PC-3 (cell line): ENCODE results near the gene BEST2. TPM values are rescaled to one million over a fixed set of nuclear protein-coding genes. Genes with fewer than 3 reads are reported as not detected.

ENCODE experiments used
- ATAC-seq: fragments of 200-7000 bp; cut with Tn5 transposase; 2 replicates; pipeline ENCODE4 v1.9.1; 2020; ENCODE audit warnings: mild to moderate bottlenecking, moderate library complexity
- BruUV-seq: library from RNA; stranded (reverse); fragments of 400-500 nt; replicated peaks from 2 replicates; lab custom pipeline; 2021; lab: Mats Ljungman, UMichigan
- CTCF ChIA-PET: fragments of 300-600 bp; sonication (Branson Sonifier 250); formaldehyde crosslinking; loops from one replicate; lab custom pipeline; 2022; ENCODE audit warnings: antibody characterized with exemption; lab: Charles Lee
- POLR2A ChIA-PET: fragments of 300-600 bp; sonication (Branson Sonifier 250); formaldehyde crosslinking; loops from one replicate; lab custom pipeline; 2022; ENCODE audit warnings: antibody characterized with exemption; ENCODE audit not compliant: unreplicated experiment; lab: Charles Lee
- DNase-seq: peaks from one replicate; pipeline ENCODE4 v3.0.0-alpha.2; 2015
- H2AFZ ChIP-seq: fragments of 300-600 bp; sonication (generic); 2 replicates; pipeline ENCODE4 v1.6.0; 2016; ENCODE audit warnings: antibody characterized with exemption, low read length
- H3F3A ChIP-seq: fragments of 300-600 bp; sonication (generic); one replicate; pipeline ENCODE4 v1.6.0; 2017; ENCODE audit warnings: antibody characterized with exemption, low read length, control low read depth, mild to moderate bottlenecking; ENCODE audit not compliant: unreplicated experiment
- H3K27ac ChIP-seq: fragments of 300-600 bp; sonication (generic); 2 replicates; pipeline ENCODE4 v1.5.1; 2016; ENCODE audit warnings: mild to moderate bottlenecking, low read length
- H3K27me3 ChIP-seq: fragments of 300-600 bp; sonication (generic); 2 replicates; pipeline ENCODE4 v1.6.1; 2016; ENCODE audit warnings: low read length, mixed read lengths
- H3K36me3 ChIP-seq: fragments of 300-600 bp; sonication (generic); 2 replicates; pipeline ENCODE4 v1.6.1; 2016; ENCODE audit warnings: low read depth, mixed run types, low read length, mixed read lengths
- H3K4me1 ChIP-seq: fragments of 300-600 bp; sonication (generic); 2 replicates; pipeline ENCODE4 v1.5.1; 2016; ENCODE audit warnings: low read length; ENCODE audit not compliant: insufficient read depth
- H3K4me2 ChIP-seq: fragments of 300-600 bp; sonication (generic); 2 replicates; pipeline ENCODE4 v1.6.0; 2016; ENCODE audit warnings: low read length
- H3K4me3 ChIP-seq: fragments of 300-600 bp; sonication (generic); 2 replicates; pipeline ENCODE4 v1.5.1; 2016; ENCODE audit warnings: mild to moderate bottlenecking, low read length, mixed read lengths
- H3K79me2 ChIP-seq: fragments of 300-600 bp; sonication (generic); 2 replicates; pipeline ENCODE4 v1.6.1; 2017; ENCODE audit warnings: low read length, mixed read lengths
- H3K9ac ChIP-seq: fragments of 300-600 bp; sonication (generic); 2 replicates; pipeline ENCODE4 v1.6.0; 2016; ENCODE audit warnings: mild to moderate bottlenecking, low read length
- H3K9me2 ChIP-seq: fragments of 300-600 bp; sonication (generic); replicated peaks from 2 replicates; pipeline ENCODE4 v1.6.1; 2016; ENCODE audit warnings: mixed run types, low read length, mixed read lengths
- H3K9me3 ChIP-seq: fragments of 300-600 bp; sonication (generic); 2 replicates; pipeline ENCODE4 v1.6.1; 2016; ENCODE audit warnings: low read length, mixed read lengths
- H4K20me1 ChIP-seq: fragments of 300-600 bp; sonication (generic); 2 replicates; pipeline ENCODE4 v1.6.1; 2016; ENCODE audit warnings: low read length, mixed read lengths
- CTCF ChIP-seq: fragments of 300-600 bp; sonication (generic); conservative IDR thresholded peaks from 2 replicates; pipeline ENCODE4 v1.5.1; 2017; ENCODE audit warnings: antibody characterized with exemption, low read depth, mild to moderate bottlenecking, low read length
- EZH2 ChIP-seq: fragments of 300-600 bp; sonication (generic); IDR thresholded peaks from one replicate; pipeline ENCODE4 v1.6.1; 2017; ENCODE audit warnings: antibody characterized with exemption, mild to moderate bottlenecking, low read length; ENCODE audit not compliant: unreplicated experiment
- EZH2phosphoT487 ChIP-seq: fragments of 300-600 bp; sonication (generic); IDR thresholded peaks from 2 replicates; pipeline ENCODE4 v1.6.1; 2018; ENCODE audit warnings: mild to moderate bottlenecking, antibody characterized with exemption, low read length, borderline replicate concordance
- intact Hi-C: fragments of 100-400 bp; cut with micrococcal nuclease; formaldehyde crosslinking; loops from 2 replicates; pipeline ENCODE4 v1.9.0; 2023
- total RNA-seq: library from RNA; depleted of rRNA; stranded (reverse); fragments of >200 nt; gene quantifications from 2 replicates; pipeline ENCODE4 v1.2.3, GENCODE V29; 2014

The BEST2 gene
- total RNA-seq, 1 experiment from 2014 or later: 0.07 TPM

- H3K4me3 ChIP-seq: no peak overlapping the region
- H3K9me2 ChIP-seq: no peaks in the 10 kb centered on the region
- H3F3A ChIP-seq: peaks cover 4% of the 10 kb centered on the region
- no TSS peak for BruUV-seq
- no peak overlapping the region for H3K9ac ChIP-seq
- H2AFZ ChIP-seq: no peak overlapping the region
- H3K79me2 ChIP-seq: no peaks in the 10 kb centered on the region
- ChIA-PET POLR2A (no interaction called here), CTCF (no interaction called here)
- intact Hi-C loops: no loop called here
- no peak for TF ChIP-seq CTCF
- no peak for TF ChIP-seq EZH2
- no peak for TF ChIP-seq EZH2phosphoT487
- DNase-seq (no peak), ATAC-seq (no peak)
- no peaks in the 10 kb centered on the region for H3K9me3 ChIP-seq
- no peak overlapping the region for H3K27ac ChIP-seq
- H3K27me3 ChIP-seq: no peaks in the 10 kb centered on the region
- H3K4me1 ChIP-seq: peaks cover 18% of the 10 kb centered on the region
- H4K20me1 ChIP-seq: no peaks in the 10 kb centered on the region
- H3K4me2 ChIP-seq: no peak overlapping the region
- H3K36me3 ChIP-seq: peaks cover 6% of the 10 kb centered on the region; the same call in 1 of the 2 replicates
Measured at GRCh38 chr19:12772323-12772722, 20.7 kb downstream of the BEST2 start.

- peaks cover 21% of the 10 kb centered on the region for H3K4me1 ChIP-seq
- H3K9ac ChIP-seq: no peak overlapping the region
- DNase-seq (peak; percentile 56), ATAC-seq (no peak)
- TF ChIP-seq CTCF (peak; percentile 63), EZH2 (no peak), EZH2phosphoT487 (no peak)
- peaks cover 6% of the 10 kb centered on the region; the same call in 1 of the 2 replicates for H3K36me3 ChIP-seq
- H3K27me3 ChIP-seq: no peaks in the 10 kb centered on the region
- H3F3A ChIP-seq: peaks cover 4% of the 10 kb centered on the region
- no peak overlapping the region for H3K4me2 ChIP-seq
- no peak overlapping the region for H3K27ac ChIP-seq
- H3K9me2 ChIP-seq: no peaks in the 10 kb centered on the region
- BruUV-seq: no TSS peak
- no peaks in the 10 kb centered on the region for H3K9me3 ChIP-seq
- intact Hi-C loops: no loop called here
- no peaks in the 10 kb centered on the region for H3K79me2 ChIP-seq
- H2AFZ ChIP-seq: no peak overlapping the region
- H3K4me3 ChIP-seq: no peak overlapping the region
- POLR2A ChIA-PET: no interaction called here
- H4K20me1 ChIP-seq: no peaks in the 10 kb centered on the region
- CTCF ChIA-PET: interaction anchor here (0.6 to 1.0 kb wide), 4 partner anchors 9 to 22 kb away, joined by 3 to 4 read pairs (median 4); no protein-coding TSS in a partner anchor
Measured at GRCh38 chr19:12773571-12773970, 22.0 kb downstream of the BEST2 start.
